ENCODE measurements around the gene CHST13. TPM values are rescaled to one million over a fixed set of nuclear protein-coding genes. Genes with fewer than 3 reads are reported as not detected.

CHST13 gene
- polyA plus RNA-seq, 3 donors, result 16.6 to 41.8 (median 39.2) TPM

GRCh38 chr3:126544596-126545281 is 20.8 kb downstream of the CHST13 start:
- Histone ChIP-seq H3K4me2 (replicated peaks; ENCODE audit: extremely low read depth, low read length, poor library complexity, severe bottlenecking) (no peak overlapping the region), H3K27me3 (ENCODE audit: control insufficient read depth in 2 of 2, insufficient read depth in 2 of 2, low read length in 2 of 2) (no peaks in the 10 kb centered on the region), H4K20me1 (ENCODE audit: insufficient read depth, low read length) (no peaks in the 10 kb centered on the region), H3K9ac (ENCODE audit: insufficient read depth, low read length, poor library complexity, severe bottlenecking) (peak overlapping the region; percentile 16), H3K27ac (ENCODE audit: low read depth in 1 of 2, low read length in 2 of 2) (peak overlapping the region in 1 of 2 donors; percentile 12), H3K36me3 (replicated peaks in 1 of 2; ENCODE audit: control insufficient read depth in 1 of 2, insufficient read depth in 2 of 2, low read length in 2 of 2) (peaks cover 3 to 10% of the 10 kb centered on the region in 2 donors), H3K4me3 (replicated peaks in 1 of 3; ENCODE audit: low read depth in 2 of 3, low read length in 3 of 3) (no peak overlapping the region), H2AFZ (ENCODE audit: insufficient read depth, low read depth, low read length, poor library complexity, severe bottlenecking) (peak overlapping the region; percentile 23), H3K4me1 (ENCODE audit: control insufficient read depth in 1 of 2, insufficient read depth in 2 of 2, low read length in 2 of 2) (peaks cover 38 to 41% of the 10 kb centered on the region in 2 donors), H3K79me2 (ENCODE audit: insufficient read depth, low read length) (no peaks in the 10 kb centered on the region), H3K9me3 (replicated peaks in 1 of 2; ENCODE audit: control insufficient read depth in 1 of 2, insufficient read depth in 1 of 2, low read length in 2 of 2) (no peaks in the 10 kb centered on the region)
- intact Hi-C loops (cut with micrococcal nuclease), result no loop called here
- Mint-ChIP-seq H3K27ac (peak overlapping the region in 2 of 7 donors; percentile 19 to 60), H3K4me1 (peaks cover 43% of the 10 kb centered on the region), H3K9me3 (peaks cover 0 to 3% (median 0%) of the 10 kb centered on the region in 7 donors), H3K27me3 (ENCODE audit: low read depth in 3 of 3) (peaks cover 0 to 7% (median 4%) of the 10 kb centered on the region in 3 donors), H3K36me3 (peaks cover 16 to 24% of the 10 kb centered on the region in 2 donors), H3K4me3 (no peak overlapping the region)
- 67% methylated on average over 5 of the region's 7 CpGs for WGBS (ENCODE audit: insufficient coverage)
- no peak for TF ChIP-seq CTCF (IDR thresholded peaks at IDR 0.05)
- DNase-seq, result no peak

GRCh38 chr3:126545544-126545943 is 21.6 kb downstream of the CHST13 start:
- no peak for TF ChIP-seq CTCF (IDR thresholded peaks at IDR 0.05)
- Mint-ChIP-seq H3K27ac (no peak overlapping the region), H3K27me3 (ENCODE audit: low read depth in 3 of 3) (peaks cover 1 to 9% (median 4%) of the 10 kb centered on the region in 3 donors), H3K4me1 (peaks cover 39% of the 10 kb centered on the region), H3K36me3 (peaks cover 10 to 18% of the 10 kb centered on the region in 2 donors), H3K4me3 (no peak overlapping the region), H3K9me3 (peaks cover 0 to 3% (median 0%) of the 10 kb centered on the region in 7 donors)
- Histone ChIP-seq H3K79me2 (ENCODE audit: insufficient read depth, low read length) (no peaks in the 10 kb centered on the region), H3K9ac (ENCODE audit: insufficient read depth, low read length, poor library complexity, severe bottlenecking) (no peak overlapping the region), H3K36me3 (replicated peaks in 1 of 2; ENCODE audit: control insufficient read depth in 1 of 2, insufficient read depth in 2 of 2, low read length in 2 of 2) (peaks cover 3 to 10% of the 10 kb centered on the region in 2 donors), H3K4me3 (replicated peaks in 1 of 3; ENCODE audit: low read depth in 2 of 3, low read length in 3 of 3) (no peak overlapping the region), H3K4me1 (ENCODE audit: control insufficient read depth in 1 of 2, insufficient read depth in 2 of 2, low read length in 2 of 2) (peaks cover 33 to 36% of the 10 kb centered on the region in 2 donors), H4K20me1 (ENCODE audit: insufficient read depth, low read length) (no peaks in the 10 kb centered on the region), H2AFZ (ENCODE audit: insufficient read depth, low read depth, low read length, poor library complexity, severe bottlenecking) (no peak overlapping the region), H3K4me2 (replicated peaks; ENCODE audit: extremely low read depth, low read length, poor library complexity, severe bottlenecking) (no peak overlapping the region), H3K27ac (ENCODE audit: low read depth in 1 of 2, low read length in 2 of 2) (no peak overlapping the region), H3K9me3 (replicated peaks in 1 of 2; ENCODE audit: control insufficient read depth in 1 of 2, insufficient read depth in 1 of 2, low read length in 2 of 2) (no peaks in the 10 kb centered on the region), H3K27me3 (ENCODE audit: control insufficient read depth in 2 of 2, insufficient read depth in 2 of 2, low read length in 2 of 2) (no peaks in the 10 kb centered on the region)
- intact Hi-C loops (cut with micrococcal nuclease), result no loop called here
- WGBS (ENCODE audit: insufficient coverage), result 91% methylated on average over 3 of the region's 5 CpGs
- DNase-seq, result no peak

Measured in CD14-positive monocyte (primary cell).